Sigmoid colon (tissue), 4 donors: ENCODE data around the gene IL34.

Source experiments
- EP300 ChIP-seq, 4 donors: sonication (generic); formaldehyde crosslinking; IDR thresholded peaks; one replicate each; pipeline ENCODE4 v1.6.1; 2017; ENCODE audit warnings: antibody characterized with exemption in 4 of 4
- POLR2A ChIP-seq, 2 donors: fragments of 450-650 bp; IDR thresholded peaks; one replicate each; pipeline ENCODE4 v1.6.1; 2016; ENCODE audit warnings: antibody characterized with exemption in 2 of 2, mild to moderate bottlenecking in 2 of 2, moderate library complexity in 2 of 2
- TF ChIP-seq, protein P1 (sequence below), 4 experiments: fragments of 450-650 bp in 3 of 4; fragments of 200-600 bp in 1 of 4; IDR thresholded peaks; one replicate each; pipeline ENCODE4 v1.5.1; 2016 to 2019; ENCODE audit warnings: antibody characterized with exemption in 4 of 4, mild to moderate bottlenecking in 3 of 4, moderate library complexity in 2 of 4

DNA sequence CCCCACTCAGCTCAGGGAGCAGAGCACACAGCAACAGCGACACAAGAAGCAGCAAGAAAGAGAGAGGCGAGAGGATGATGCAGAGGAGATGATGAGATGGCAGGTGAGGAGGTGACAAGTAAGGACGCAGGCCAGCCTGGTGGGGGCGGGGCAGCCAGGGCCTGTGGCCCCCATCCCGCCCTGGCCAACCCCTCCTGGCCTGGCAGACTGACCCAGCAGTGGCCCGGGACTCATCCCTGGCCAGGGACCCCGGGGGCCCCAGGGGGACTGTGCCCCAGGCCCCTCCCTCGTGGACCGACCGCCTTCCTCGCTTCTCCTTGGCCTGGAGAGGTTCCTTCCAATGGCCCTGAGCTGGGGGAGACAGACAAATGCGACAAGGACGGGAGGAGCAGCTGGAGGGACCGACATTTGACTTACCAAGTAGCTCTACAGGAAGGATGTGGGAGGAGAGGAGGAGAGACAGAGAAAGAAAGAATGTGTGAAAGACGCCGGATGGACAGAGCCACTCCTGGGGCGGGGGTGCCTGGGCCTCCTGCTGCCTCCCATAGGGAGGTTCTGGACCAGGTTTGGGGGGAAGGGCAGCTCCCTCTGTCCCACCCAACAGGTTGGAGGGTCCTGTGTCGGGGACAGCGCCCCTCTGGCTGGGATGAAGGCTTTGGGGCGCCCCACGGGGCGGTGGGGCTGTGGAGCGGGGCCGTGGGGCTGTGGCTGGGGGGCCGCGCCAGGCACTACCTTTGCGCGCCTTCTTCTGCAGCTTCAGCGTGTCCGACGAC is 32.7 kb downstream of the IL34 start:
- TF ChIP-seq EP300 (IDR thresholded peaks at IDR 0.05) (no peak), POLR2A (IDR thresholded peaks at IDR 0.05) (no peak)
- TF ChIP-seq, protein P1, sequence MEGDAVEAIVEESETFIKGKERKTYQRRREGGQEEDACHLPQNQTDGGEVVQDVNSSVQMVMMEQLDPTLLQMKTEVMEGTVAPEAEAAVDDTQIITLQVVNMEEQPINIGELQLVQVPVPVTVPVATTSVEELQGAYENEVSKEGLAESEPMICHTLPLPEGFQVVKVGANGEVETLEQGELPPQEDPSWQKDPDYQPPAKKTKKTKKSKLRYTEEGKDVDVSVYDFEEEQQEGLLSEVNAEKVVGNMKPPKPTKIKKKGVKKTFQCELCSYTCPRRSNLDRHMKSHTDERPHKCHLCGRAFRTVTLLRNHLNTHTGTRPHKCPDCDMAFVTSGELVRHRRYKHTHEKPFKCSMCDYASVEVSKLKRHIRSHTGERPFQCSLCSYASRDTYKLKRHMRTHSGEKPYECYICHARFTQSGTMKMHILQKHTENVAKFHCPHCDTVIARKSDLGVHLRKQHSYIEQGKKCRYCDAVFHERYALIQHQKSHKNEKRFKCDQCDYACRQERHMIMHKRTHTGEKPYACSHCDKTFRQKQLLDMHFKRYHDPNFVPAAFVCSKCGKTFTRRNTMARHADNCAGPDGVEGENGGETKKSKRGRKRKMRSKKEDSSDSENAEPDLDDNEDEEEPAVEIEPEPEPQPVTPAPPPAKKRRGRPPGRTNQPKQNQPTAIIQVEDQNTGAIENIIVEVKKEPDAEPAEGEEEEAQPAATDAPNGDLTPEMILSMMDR (IDR thresholded peaks at IDR 0.05), result no peak
